Dermis lymphatic vessel endothelial cell (primary cell): Measurements from ENCODE around the gene PLCH2. TPM values are rescaled to one million over a fixed set of nuclear protein-coding genes. Genes with fewer than 3 reads are reported as not detected.

ENCODE experiments used
- total RNA-seq: library from RNA; depleted of rRNA; stranded (reverse); fragments of >200 nt; gene quantifications from 2 replicates; pipeline ENCODE4 v1.2.1, GENCODE V29; 2014

PLCH2 gene, protein sequence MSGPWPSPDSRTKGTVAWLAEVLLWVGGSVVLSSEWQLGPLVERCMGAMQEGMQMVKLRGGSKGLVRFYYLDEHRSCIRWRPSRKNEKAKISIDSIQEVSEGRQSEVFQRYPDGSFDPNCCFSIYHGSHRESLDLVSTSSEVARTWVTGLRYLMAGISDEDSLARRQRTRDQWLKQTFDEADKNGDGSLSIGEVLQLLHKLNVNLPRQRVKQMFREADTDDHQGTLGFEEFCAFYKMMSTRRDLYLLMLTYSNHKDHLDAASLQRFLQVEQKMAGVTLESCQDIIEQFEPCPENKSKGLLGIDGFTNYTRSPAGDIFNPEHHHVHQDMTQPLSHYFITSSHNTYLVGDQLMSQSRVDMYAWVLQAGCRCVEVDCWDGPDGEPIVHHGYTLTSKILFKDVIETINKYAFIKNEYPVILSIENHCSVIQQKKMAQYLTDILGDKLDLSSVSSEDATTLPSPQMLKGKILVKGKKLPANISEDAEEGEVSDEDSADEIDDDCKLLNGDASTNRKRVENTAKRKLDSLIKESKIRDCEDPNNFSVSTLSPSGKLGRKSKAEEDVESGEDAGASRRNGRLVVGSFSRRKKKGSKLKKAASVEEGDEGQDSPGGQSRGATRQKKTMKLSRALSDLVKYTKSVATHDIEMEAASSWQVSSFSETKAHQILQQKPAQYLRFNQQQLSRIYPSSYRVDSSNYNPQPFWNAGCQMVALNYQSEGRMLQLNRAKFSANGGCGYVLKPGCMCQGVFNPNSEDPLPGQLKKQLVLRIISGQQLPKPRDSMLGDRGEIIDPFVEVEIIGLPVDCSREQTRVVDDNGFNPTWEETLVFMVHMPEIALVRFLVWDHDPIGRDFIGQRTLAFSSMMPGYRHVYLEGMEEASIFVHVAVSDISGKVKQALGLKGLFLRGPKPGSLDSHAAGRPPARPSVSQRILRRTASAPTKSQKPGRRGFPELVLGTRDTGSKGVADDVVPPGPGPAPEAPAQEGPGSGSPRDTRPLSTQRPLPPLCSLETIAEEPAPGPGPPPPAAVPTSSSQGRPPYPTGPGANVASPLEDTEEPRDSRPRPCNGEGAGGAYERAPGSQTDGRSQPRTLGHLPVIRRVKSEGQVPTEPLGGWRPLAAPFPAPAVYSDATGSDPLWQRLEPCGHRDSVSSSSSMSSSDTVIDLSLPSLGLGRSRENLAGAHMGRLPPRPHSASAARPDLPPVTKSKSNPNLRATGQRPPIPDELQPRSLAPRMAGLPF (N-terminal part only)
- total RNA-seq = 0.09 and 0.22 TPM in 2 replicates

DNA sequence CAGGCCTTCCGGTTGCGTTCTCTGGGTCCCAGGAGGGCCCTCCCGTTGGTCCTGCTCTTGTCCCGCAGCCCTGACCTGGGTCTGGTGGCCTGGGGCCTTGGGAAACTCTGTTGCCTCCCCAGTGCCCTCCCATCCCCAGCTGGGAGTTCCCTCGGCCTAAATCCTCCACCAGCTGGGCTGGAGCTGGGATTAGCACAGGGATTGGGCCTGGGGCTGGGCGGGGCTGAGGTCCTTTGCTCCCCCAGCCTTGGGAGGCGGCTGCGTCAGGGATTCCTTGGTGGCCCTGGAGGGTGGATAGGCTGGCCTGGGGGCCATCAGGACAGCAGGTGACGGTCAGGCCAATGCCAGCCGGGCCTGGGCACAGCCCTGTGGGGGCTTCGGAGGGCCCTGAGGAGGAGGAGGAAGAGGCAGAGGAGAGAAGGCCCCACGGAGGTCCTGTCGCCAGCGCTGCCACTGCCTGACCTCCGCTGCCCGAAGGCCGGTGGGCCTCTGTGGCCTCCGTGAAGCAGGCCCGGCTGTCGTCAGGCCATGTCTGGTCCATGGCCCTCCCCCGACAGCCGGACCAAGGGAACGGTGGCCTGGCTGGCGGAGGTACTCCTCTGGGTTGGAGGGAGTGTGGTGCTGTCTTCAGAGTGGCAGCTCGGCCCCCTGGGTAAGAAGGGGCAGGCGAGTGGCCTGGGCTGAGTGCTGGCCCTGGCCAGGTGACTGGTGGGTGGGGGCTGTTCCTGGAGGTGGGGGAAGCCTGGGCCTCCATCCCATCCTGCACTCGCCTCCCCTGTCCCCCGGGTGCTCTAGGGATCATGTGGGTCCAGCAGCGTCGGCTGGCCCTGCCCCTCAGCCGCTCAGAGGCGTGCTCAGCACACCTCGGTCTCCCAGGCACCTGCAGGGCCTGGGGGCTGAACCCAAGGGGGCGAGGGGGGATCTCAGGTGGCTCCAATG is at the start of gene PLCH2:
TSS of gene PLCH2 (plus strand) at position 229 of the 939 bp plus-strand sequence. CDS start at position 529, 300 bp downstream.

GRCh38 chr1:2525920-2526823 is 50.1 kb downstream of the PLCH2 start, which contains the start of gene PANK4:
TSS of gene PANK4 (minus strand) at chr1:2526596. CDS start at chr1:2526587, 9 bp downstream.

GRCh38 chr1:2529784-2530512 is 53.9 kb downstream of the PLCH2 start, which contains the start of gene HES5:
TSS of gene HES5 (minus strand) at chr1:2530263. CDS start at chr1:2530164, 99 bp downstream.

Other genes with a start within 250 kb of the PLCH2 start
- gene SKI, start 248.0 kb upstream of the PLCH2 start, total RNA-seq = 18.1 and 18.7 TPM in 2 replicates
- 2.9 and 5.5 TPM in 2 replicates for gene MORN1, start 84.7 kb upstream of the PLCH2 start, total RNA-seq
- 41.5 and 49.7 TPM in 2 replicates for gene RER1, start 84.4 kb upstream of the PLCH2 start, total RNA-seq
- 27.7 and 30.8 TPM in 2 replicates for gene PEX10, start 63.7 kb upstream of the PLCH2 start, total RNA-seq
- gene PANK4, start 50.3 kb downstream of the PLCH2 start, total RNA-seq = 20.9 and 23.8 TPM in 2 replicates
- 0.11 TPM in 1 of 2 replicates, not detected in the other for gene HES5, start 54.0 kb downstream of the PLCH2 start, total RNA-seq
- gene TNFRSF14, start 80.1 kb downstream of the PLCH2 start, total RNA-seq = 76.1 and 161 TPM in 2 replicates
- 50.8 and 84.6 TPM in 2 replicates for gene PRXL2B, start 110.5 kb downstream of the PLCH2 start, total RNA-seq
- 2.3 and 4.1 TPM in 2 replicates for gene MMEL1, start 156.7 kb downstream of the PLCH2 start, total RNA-seq